IMR-90 (cell line): ENCODE results near the gene ABCA3. TPM values are rescaled to one million over a fixed set of nuclear protein-coding genes. Genes with fewer than 3 reads are reported as not detected.
A peak's percentile ranks its signal among the peaks of the same experiment; 100 is the strongest.

Experiments used
- ATAC-seq: fragments of 200-7000 bp; cut with Tn5 transposase; 2 replicates; pipeline ENCODE4 v1.9.1; 2020; ENCODE audit warnings: low read depth, mild to moderate bottlenecking, moderate library complexity
- BruUV-seq: library from RNA; stranded (reverse); fragments of 400-500 nt; replicated peaks from 2 replicates; lab custom pipeline; 2021; lab: Mats Ljungman, UMichigan
- CTCF ChIA-PET: fragments of 300-600 bp; formaldehyde crosslinking; extraction: SDS; loops from one replicate; lab custom pipeline; 2021; ENCODE audit warnings: antibody characterized with exemption; lab: Yijun Ruan, JAX
- POLR2A ChIA-PET: fragments of 300-600 bp; sonication (Branson Sonifier 250); formaldehyde crosslinking; loops from one replicate; lab custom pipeline; 2022; ENCODE audit warnings: antibody characterized with exemption; ENCODE audit not compliant: unreplicated experiment; lab: Charles Lee
- DNase-seq: peaks from one replicate; pipeline ENCODE4 v3.0.0; 2013
- H2AFZ ChIP-seq: replicated peaks from 2 replicates; pipeline ENCODE3; 2013; ENCODE audit warnings: low read length, mild to moderate bottlenecking; ENCODE audit not compliant: poor library complexity
- H2AK5ac ChIP-seq: 2 replicates; pipeline ENCODE4 v1.6.1; 2013; ENCODE audit warnings: low read depth, low read length, inconsistent platforms
- H2AK9ac ChIP-seq: replicated peaks from 2 replicates; pipeline ENCODE3; 2013; ENCODE audit warnings: mild to moderate bottlenecking, low read depth, low read length, moderate library complexity; ENCODE audit not compliant: poor library complexity
- H2BK120ac ChIP-seq: 2 replicates; pipeline ENCODE4 v1.6.1; 2013; ENCODE audit warnings: low read depth, low read length, inconsistent platforms
- H2BK15ac ChIP-seq: 3 replicates; pipeline ENCODE4 v1.6.1; 2013; ENCODE audit warnings: low read depth, low read length, inconsistent platforms
- H2BK20ac ChIP-seq: 2 replicates; pipeline ENCODE4 v1.6.1; 2013; ENCODE audit warnings: low read depth, mild to moderate bottlenecking, inconsistent platforms, low read length, moderate library complexity
- H2BK5ac ChIP-seq: 2 replicates; pipeline ENCODE4 v1.6.1; 2013; ENCODE audit warnings: mild to moderate bottlenecking, low read depth, low read length, inconsistent platforms; ENCODE audit not compliant: poor library complexity, severe bottlenecking
- H3K14ac ChIP-seq: replicated peaks from 2 replicates; pipeline ENCODE4 v1.6.1; 2013; ENCODE audit warnings: low read depth, low read length, inconsistent platforms
- H3K18ac ChIP-seq: 2 replicates; pipeline ENCODE4 v1.6.1; 2013; ENCODE audit warnings: low read depth, low read length, control low read depth
- H3K23ac ChIP-seq: 2 replicates; pipeline ENCODE4 v1.6.1; 2013; ENCODE audit warnings: low read depth, low read length, inconsistent platforms
- H3K27ac ChIP-seq: 2 replicates; pipeline ENCODE4 v1.5.1; 2013; ENCODE audit warnings: mild to moderate bottlenecking, control low read depth, low read length; ENCODE audit not compliant: insufficient read depth
- H3K27me3 ChIP-seq: 2 replicates; pipeline ENCODE4 v1.6.1; 2013; ENCODE audit warnings: low read length; ENCODE audit not compliant: control insufficient read depth, insufficient read depth
- H3K36me3 ChIP-seq: 2 replicates; pipeline ENCODE4 v1.6.1; 2013; ENCODE audit warnings: low read length, mixed read lengths; ENCODE audit not compliant: control insufficient read depth, insufficient read depth
- H3K4ac ChIP-seq: 2 replicates; pipeline ENCODE4 v1.6.1; 2013; ENCODE audit warnings: low read depth, low read length, inconsistent platforms
- H3K4me1 ChIP-seq: 2 replicates; pipeline ENCODE4 v1.6.1; 2013; ENCODE audit warnings: low read length, mixed read lengths; ENCODE audit not compliant: control insufficient read depth, insufficient read depth
- H3K4me2 ChIP-seq: 2 replicates; pipeline ENCODE4 v1.6.1; 2013; ENCODE audit warnings: low read depth, mild to moderate bottlenecking, control low read depth, low read length, moderate library complexity
- H3K4me3 ChIP-seq: 2 replicates; pipeline ENCODE4 v1.5.1; 2013; ENCODE audit warnings: low read depth, mild to moderate bottlenecking, control low read depth, low read length, moderate library complexity; ENCODE audit not compliant: insufficient read depth
- H3K56ac ChIP-seq: 2 replicates; pipeline ENCODE4 v1.6.1; 2013; ENCODE audit warnings: low read length, inconsistent platforms; ENCODE audit not compliant: insufficient read depth; ENCODE audit errors: extremely low read depth
- H3K79me1 ChIP-seq, 2 experiments: 2 replicates each; pipeline ENCODE4 v1.6.1; 2013; ENCODE audit warnings: low read length in 2 of 2, inconsistent platforms in 1 of 2, low read depth in 1 of 2
- H3K9ac ChIP-seq: 2 replicates; pipeline ENCODE4 v1.6.1; 2013; ENCODE audit warnings: low read depth, low read length, control low read depth
- H3K9me1 ChIP-seq: 2 replicates; pipeline ENCODE4 v1.6.1; 2013; ENCODE audit warnings: low read length, inconsistent platforms; ENCODE audit not compliant: insufficient read depth
- H3K9me3 ChIP-seq: 2 replicates; pipeline ENCODE4 v1.6.1; 2013; ENCODE audit warnings: low read length; ENCODE audit not compliant: control insufficient read depth, insufficient read depth
- H4K20me1 ChIP-seq: 2 replicates; pipeline ENCODE4 v1.6.1; 2013; ENCODE audit warnings: low read length, inconsistent platforms; ENCODE audit not compliant: insufficient read depth
- H4K5ac ChIP-seq: 2 replicates; pipeline ENCODE4 v1.6.1; 2013; ENCODE audit warnings: mild to moderate bottlenecking, low read depth, low read length, control low read depth
- H4K8ac ChIP-seq, 2 experiments: 2 replicates each; pipeline ENCODE4 v1.6.1; 2013; ENCODE audit warnings: low read depth in 2 of 2, low read length in 2 of 2, control low read depth in 1 of 2, inconsistent platforms in 1 of 2
- H4K91ac ChIP-seq: 2 replicates; pipeline ENCODE4 v1.6.1; 2013; ENCODE audit warnings: low read depth, low read length, inconsistent platforms; ENCODE audit not compliant: insufficient read depth
- BHLHE40 ChIP-seq: fragments of 150-350 bp; IDR thresholded peaks from 2 replicates; pipeline ENCODE4 v1.6.1; 2016; ENCODE audit warnings: mild to moderate bottlenecking, low read depth, low read length
- CEBPB ChIP-seq: IDR thresholded peaks from 2 replicates; pipeline ENCODE4 v1.6.1; 2012; ENCODE audit warnings: low read depth, low read length, improper control_type of control experiment
- CHD1 ChIP-seq: IDR thresholded peaks from 2 replicates; pipeline ENCODE4 v1.6.1; 2012; ENCODE audit warnings: low read depth, low read length, improper control_type of control experiment
- CTCF ChIP-seq: conservative IDR thresholded peaks from 2 replicates; pipeline ENCODE4 v1.5.1; 2012; ENCODE audit warnings: mild to moderate bottlenecking, low read depth, low read length, improper control_type of control experiment
- ELK1 ChIP-seq: fragments of 150-350 bp; IDR thresholded peaks from 2 replicates; pipeline ENCODE4 v1.6.1; 2016; ENCODE audit warnings: low read depth, mild to moderate bottlenecking, low read length, moderate library complexity, borderline replicate concordance
- FOS ChIP-seq: fragments of 150-350 bp; IDR thresholded peaks from 2 replicates; pipeline ENCODE4 v1.6.1; 2016; ENCODE audit warnings: low read depth, low read length
- MAFK ChIP-seq: IDR thresholded peaks from 2 replicates; pipeline ENCODE4 v1.6.1; 2012; ENCODE audit warnings: low read depth, low read length, improper control_type of control experiment
- MAZ ChIP-seq: IDR thresholded peaks from 2 replicates; pipeline ENCODE4 v1.6.1; 2012; ENCODE audit warnings: low read depth, mild to moderate bottlenecking, low read length, improper control_type of control experiment, moderate library complexity, borderline replicate concordance
- MXI1 ChIP-seq: IDR thresholded peaks from 2 replicates; pipeline ENCODE4 v1.6.1; 2012; ENCODE audit warnings: low read depth, mild to moderate bottlenecking, low read length, moderate library complexity, borderline replicate concordance
- NFE2L2 ChIP-seq: fragments of 150-350 bp; IDR thresholded peaks from 2 replicates; pipeline ENCODE4 v1.6.1; 2016; ENCODE audit warnings: low read depth, mild to moderate bottlenecking, low read length
- POLR2A ChIP-seq: IDR thresholded peaks from 2 replicates; pipeline ENCODE4 v1.6.1; 2012; ENCODE audit warnings: mild to moderate bottlenecking, low read depth, low read length
- RAD21 ChIP-seq: IDR thresholded peaks from 2 replicates; pipeline ENCODE4 v1.6.1; 2012; ENCODE audit warnings: low read length, improper control_type of control experiment
- RCOR1 ChIP-seq: IDR thresholded peaks from 2 replicates; pipeline ENCODE4 v1.6.1; 2012; ENCODE audit warnings: mild to moderate bottlenecking, low read length, improper control_type of control experiment; ENCODE audit not compliant: insufficient replicate concordance
- RFX5 ChIP-seq: IDR thresholded peaks from 2 replicates; pipeline ENCODE4 v1.8.0; 2012; ENCODE audit warnings: low read depth, mild to moderate bottlenecking, low read length, moderate library complexity
- SMC3 ChIP-seq: fragments of 150-350 bp; IDR thresholded peaks from 2 replicates; pipeline ENCODE4 v1.6.1; 2016; ENCODE audit warnings: low read depth, mild to moderate bottlenecking, antibody characterized with exemption, low read length, moderate library complexity
- USF2 ChIP-seq: fragments of 150-350 bp; IDR thresholded peaks from 2 replicates; pipeline ENCODE4 v1.6.1; 2017; ENCODE audit warnings: mild to moderate bottlenecking, antibody characterized with exemption, low read length, low read depth
- WGBS, 2 experiments: methylation state at CpG; one replicate each; pipeline versions ENCODE4 v1.1.5 to v1.1.7; 2013; ENCODE audit warnings: missing lambda C conversion rate in 2 of 2; ENCODE audit not compliant: insufficient read length in 1 of 2; ENCODE audit errors: extremely low coverage in 2 of 2; 5-methylcytosine and 5-hydroxymethylcytosine counted together
- dilution Hi-C: fragments of 300-500 bp; cut with HindIII; formaldehyde crosslinking; loops from one replicate; pipeline ENCODE4 v1.14.3; 2018; ENCODE audit warnings: low sequenced_read_pairs; ENCODE audit not compliant: unreplicated experiment
- in situ Hi-C: fragments of 300-500 bp; cut with MboI; formaldehyde crosslinking; loops from 3 replicates; pipeline ENCODE4 v1.14.3; 2019; ENCODE audit warnings: low sequenced_read_pairs, inconsistent platforms, mixed read lengths
- intact Hi-C: fragments of 100-400 bp; cut with micrococcal nuclease; formaldehyde crosslinking; loops from 2 replicates; pipeline ENCODE4 v1.10.0; 2022
- polyA plus RNA-seq, 3 experiments: library from polyadenylated mRNA; depleted of rRNA; stranded (reverse); fragments of >200 nt; gene quantifications; 2 replicates each; pipeline ENCODE4 v1.2.3, GENCODE V29; 2012; ENCODE audit warnings: low replicate concordance in 1 of 3
- total RNA-seq: library from RNA; depleted of rRNA; stranded (reverse); fragments of >200 nt; gene quantifications from 2 replicates; pipeline ENCODE4 v1.2.3, GENCODE V29; 2012

The ABCA3 gene
- total and polyA plus RNA-seq, 2 of the 4 experiments (the other 2 are of a cell fraction) = 0.18 to 0.22 TPM

GRCh38 chr16:2282866-2283555, 57.5 kb downstream of the ABCA3 start:
- dilution Hi-C loops (no loop called here), intact Hi-C loops (no loop called here), in situ Hi-C loops (no loop called here)
- no peak for ATAC-seq
- no peaks in the 10 kb centered on the region for H3K79me1 ChIP-seq
- no peaks in the 10 kb centered on the region for H3K36me3 ChIP-seq
- H2BK20ac ChIP-seq = no peak overlapping the region
- H3K56ac ChIP-seq = no peak overlapping the region
- H3K4ac ChIP-seq = no peak overlapping the region
- TF ChIP-seq CEBPB = no peak
- no peak for TF ChIP-seq MAFK
- no peak for TF ChIP-seq FOS
- TF ChIP-seq MAZ = no peak
- no peak for TF ChIP-seq RCOR1
- TF ChIP-seq ELK1 = no peak
- no peak for TF ChIP-seq NFE2L2
- no peak for TF ChIP-seq CHD1
- no peak for TF ChIP-seq CTCF
- TF ChIP-seq USF2 = no peak
- TF ChIP-seq MXI1 = no peak
- no peak for TF ChIP-seq POLR2A
- no peak for TF ChIP-seq SMC3
- no peak for TF ChIP-seq BHLHE40
- TF ChIP-seq RAD21 = no peak
- no peak for TF ChIP-seq RFX5
- H3K18ac ChIP-seq = no peak overlapping the region
- no peak overlapping the region for H3K4me3 ChIP-seq
- no peak overlapping the region for H2BK15ac ChIP-seq
- H3K27me3 ChIP-seq = peaks cover 44% of the 10 kb centered on the region
- no peak overlapping the region for H2BK120ac ChIP-seq
- no peaks in the 10 kb centered on the region for H3K4me1 ChIP-seq
- H4K8ac ChIP-seq = no peak overlapping the region
- DNase-seq = no peak
- H3K23ac ChIP-seq = no peak overlapping the region
- H4K91ac ChIP-seq = no peak overlapping the region
- no peak overlapping the region for H3K4me2 ChIP-seq
- no peak overlapping the region for H2AFZ ChIP-seq
- H3K9ac ChIP-seq = no peak overlapping the region
- no peak overlapping the region for H3K14ac ChIP-seq
- no peaks in the 10 kb centered on the region for H3K9me1 ChIP-seq
- H2AK5ac ChIP-seq = no peak overlapping the region
- WGBS, 2 experiments = 61% methylated on average over 5 of the region's 26 CpGs; no CpG with 5 or more reads in 1 of the 2 experiments
- POLR2A ChIA-PET = no interaction called here
- H2AK9ac ChIP-seq = peak overlapping the region; percentile 65
- H3K27ac ChIP-seq = no peak overlapping the region
- CTCF ChIA-PET = no interaction called here
- H2BK5ac ChIP-seq = no peak overlapping the region
- H4K20me1 ChIP-seq = no peaks in the 10 kb centered on the region
- no peaks in the 10 kb centered on the region for H3K9me3 ChIP-seq
- H4K5ac ChIP-seq = no peak overlapping the region
- no TSS peak for BruUV-seq
